H1 (cell line): ENCODE results near the gene ADARB2. TPM values are rescaled to one million over a fixed set of nuclear protein-coding genes. Genes with fewer than 3 reads are reported as not detected.

Experiments used
- CTCF ChIA-PET: fragments of 300-600 bp; sonication (Branson Sonifier 250); formaldehyde crosslinking; loops from one replicate; lab custom pipeline; 2021; ENCODE audit not compliant: partially characterized antibody; lab: Charles Lee
- POLR2A ChIA-PET: fragments of 300-600 bp; sonication (Branson Sonifier 250); formaldehyde crosslinking; loops from one replicate; lab custom pipeline; 2021; ENCODE audit warnings: inconsistent platforms; ENCODE audit not compliant: partially characterized antibody; lab: Charles Lee
- DNase-seq, 2 experiments: peaks; one replicate each; pipeline versions ENCODE4 v3.0.0 to v3.0.0-alpha.2; 2010 to 2022; ENCODE audit warnings: low spot score in 2 of 2, low read depth in 1 of 2, mixed read lengths in 1 of 2
- FAIRE-seq: peaks from 2 replicates; lab custom pipeline; 2011; peaks lifted over from hg19 to GRCh38; lab: Jason Lieb, UNC
- H2AFZ ChIP-seq: 2 replicates; pipeline ENCODE4 v1.8.1; 2012; ENCODE audit warnings: low read length, inconsistent platforms
- H2AK5ac ChIP-seq: 2 replicates; pipeline ENCODE4 v1.6.1; 2013; ENCODE audit warnings: low read depth, low read length
- H2BK120ac ChIP-seq: replicated peaks from 2 replicates; pipeline ENCODE3; 2013; ENCODE audit warnings: low read depth, low read length, inconsistent platforms
- H2BK12ac ChIP-seq: 2 replicates; pipeline ENCODE4 v1.6.1; 2013; ENCODE audit warnings: low read depth, low read length
- H2BK15ac ChIP-seq: 2 replicates; pipeline ENCODE4 v1.6.1; 2013; ENCODE audit warnings: low read length
- H2BK20ac ChIP-seq: 2 replicates; pipeline ENCODE4 v1.6.1; 2013; ENCODE audit warnings: low read length
- H2BK5ac ChIP-seq: 2 replicates; pipeline ENCODE4 v1.6.1; 2013; ENCODE audit warnings: low read depth, low read length
- H3K14ac ChIP-seq: 2 replicates; pipeline ENCODE4 v1.6.1; 2013; ENCODE audit warnings: inconsistent platforms; ENCODE audit not compliant: insufficient read length
- H3K18ac ChIP-seq: 2 replicates; pipeline ENCODE4 v1.6.1; 2013; ENCODE audit warnings: low read length; ENCODE audit errors: extremely low read depth
- H3K23ac ChIP-seq: 2 replicates; pipeline ENCODE4 v1.6.1; 2013; ENCODE audit warnings: inconsistent platforms; ENCODE audit not compliant: insufficient read length
- H3K23me2 ChIP-seq: 2 replicates; pipeline ENCODE4 v1.6.1; 2013; ENCODE audit warnings: low read depth, low read length
- H3K27ac ChIP-seq: 2 replicates; pipeline ENCODE4 v1.6.1; 2011; ENCODE audit warnings: low read depth, low read length, inconsistent platforms
- H3K27me3 ChIP-seq, 4 experiments: replicated peaks in 1 of 4; 1 replicate in 1 of 4; 2 replicates in 3 of 4; pipeline versions ENCODE4 v1.6.1 to v1.8.1; 2011 to 2013; ENCODE audit warnings: low read length in 3 of 4, mild to moderate bottlenecking in 3 of 4, inconsistent platforms in 2 of 4, mixed read lengths in 2 of 4, moderate library complexity in 1 of 4; ENCODE audit not compliant: control insufficient read depth in 3 of 4, insufficient read depth in 3 of 4; ENCODE audit errors: extremely low read depth in 1 of 4
- H3K36me3 ChIP-seq, 4 experiments: 2 replicates each; pipeline versions ENCODE4 v1.6.1 to v1.8.1; 2011 to 2013; ENCODE audit warnings: mild to moderate bottlenecking in 4 of 4, low read length in 3 of 4, moderate library complexity in 2 of 4, control low read depth in 1 of 4, inconsistent platforms in 1 of 4; ENCODE audit not compliant: insufficient read depth in 4 of 4, control insufficient read depth in 2 of 4
- H3K4ac ChIP-seq: replicated peaks from 2 replicates; pipeline ENCODE3; 2013; ENCODE audit warnings: low read length, low read depth, mixed read lengths, inconsistent platforms; ENCODE audit not compliant: insufficient read length
- H3K4me1 ChIP-seq, 4 experiments: replicated peaks in 1 of 4; 1 replicate in 1 of 4; 2 replicates in 3 of 4; pipeline versions ENCODE4 v1.6.1 to v1.8.1; 2011 to 2013; ENCODE audit warnings: low read length in 3 of 4, inconsistent platforms in 2 of 4, mixed read lengths in 1 of 4; ENCODE audit not compliant: insufficient read depth in 4 of 4, control insufficient read depth in 3 of 4
- H3K4me2 ChIP-seq, 2 experiments: 2 replicates each; pipeline versions ENCODE4 v1.6.1 to v1.8.1; 2011 to 2013; ENCODE audit warnings: low read depth in 2 of 2, low read length in 2 of 2, control low read depth in 1 of 2, inconsistent platforms in 1 of 2, mild to moderate bottlenecking in 1 of 2; ENCODE audit not compliant: insufficient read depth in 1 of 2
- H3K4me3 ChIP-seq, 4 experiments: fragments of 200-600, 300-600 bp in 1 of 4; sonication (generic), shearing (Covaris generic), sonication (Bioruptor Twin) in 1 of 4; 2 replicates each; pipeline versions ENCODE4 v1.5.1 to v1.8.1; 2011 to 2016; ENCODE audit warnings: low read length in 4 of 4, low read depth in 3 of 4, control low read depth in 2 of 4, inconsistent platforms in 2 of 4, mild to moderate bottlenecking in 2 of 4, mixed read lengths in 1 of 4, moderate library complexity in 1 of 4; ENCODE audit not compliant: insufficient read depth in 2 of 4; ENCODE audit errors: extremely low read depth in 1 of 4
- H3K56ac ChIP-seq: replicated peaks from 2 replicates; pipeline ENCODE3; 2013; ENCODE audit warnings: low read depth, mild to moderate bottlenecking, mixed read lengths, low read length, inconsistent platforms; ENCODE audit not compliant: insufficient read length
- H3K79me1 ChIP-seq: 2 replicates; pipeline ENCODE4 v1.6.1; 2013; ENCODE audit warnings: low read depth, low read length, control low read depth
- H3K79me2 ChIP-seq, 2 experiments: 2 replicates each; pipeline versions ENCODE4 v1.6.1 to v1.8.1; 2012 to 2013; ENCODE audit warnings: low read length in 2 of 2, mild to moderate bottlenecking in 2 of 2, inconsistent platforms in 1 of 2; ENCODE audit not compliant: insufficient read depth in 2 of 2, control insufficient read depth in 1 of 2
- H3K9ac ChIP-seq, 4 experiments: replicated peaks in 1 of 4; 1 replicate in 1 of 4; 2 replicates in 3 of 4; pipeline versions ENCODE4 v1.6.1 to v1.8.1; 2011 to 2013; ENCODE audit warnings: low read depth in 3 of 4, low read length in 3 of 4, control low read depth in 2 of 4, mild to moderate bottlenecking in 2 of 4, moderate library complexity in 2 of 4, inconsistent platforms in 1 of 4; ENCODE audit errors: extremely low read depth in 1 of 4
- H3K9me3 ChIP-seq, 2 experiments: 2 replicates each; pipeline versions ENCODE4 v1.6.1 to v1.8.1; 2012 to 2013; ENCODE audit warnings: mild to moderate bottlenecking in 2 of 2, moderate library complexity in 2 of 2, control low read depth in 1 of 2, inconsistent platforms in 1 of 2, low read depth in 1 of 2, low read length in 1 of 2, mixed read lengths in 1 of 2; ENCODE audit not compliant: insufficient read depth in 2 of 2
- H4K20me1 ChIP-seq, 2 experiments: replicated peaks in 1 of 2; 2 replicates each; pipeline versions ENCODE3 to v1.8.1; 2011 to 2013; ENCODE audit warnings: inconsistent platforms in 2 of 2, low read length in 2 of 2, mild to moderate bottlenecking in 1 of 2; ENCODE audit not compliant: insufficient read depth in 2 of 2, control insufficient read depth in 1 of 2
- H4K5ac ChIP-seq: 2 replicates; pipeline ENCODE4 v1.6.1; 2013; ENCODE audit warnings: low read length, low read depth, mixed read lengths, inconsistent platforms; ENCODE audit not compliant: insufficient read length
- H4K8ac ChIP-seq: 2 replicates; pipeline ENCODE4 v1.8.0; 2013; ENCODE audit warnings: mild to moderate bottlenecking, moderate library complexity, low read length, inconsistent platforms; ENCODE audit not compliant: insufficient read depth; ENCODE audit errors: extremely low read depth
- H4K91ac ChIP-seq: replicated peaks from 2 replicates; pipeline ENCODE3; 2013; ENCODE audit warnings: low read length, mixed read lengths, inconsistent platforms; ENCODE audit not compliant: insufficient read length
- CTBP2 ChIP-seq: IDR thresholded peaks from 2 replicates; pipeline ENCODE4 v1.7.0; 2011; ENCODE audit warnings: borderline replicate concordance, mild to moderate bottlenecking, moderate library complexity, mixed read lengths, low read length; ENCODE audit not compliant: insufficient read depth, insufficient read length
- EGR1 ChIP-seq: IDR thresholded peaks from 2 replicates; pipeline ENCODE4 v1.6.1; 2011; ENCODE audit warnings: low read depth, low read length, borderline replicate concordance
- EP300 ChIP-seq, 2 experiments: IDR thresholded peaks; 1 replicate in 1 of 2; 2 replicates in 1 of 2; pipeline ENCODE4 v1.6.1; 2011 to 2012; ENCODE audit warnings: low read depth in 2 of 2, low read length in 2 of 2, mild to moderate bottlenecking in 2 of 2, borderline replicate concordance in 1 of 2, inconsistent platforms in 1 of 2, moderate library complexity in 1 of 2
- EZH2 ChIP-seq: fragments of 200-600 bp; sonication (generic); IDR thresholded peaks from 2 replicates; pipeline ENCODE4 v1.7.1; 2012; ENCODE audit warnings: low read depth, mild to moderate bottlenecking, moderate library complexity, low read length, inconsistent platforms; ENCODE audit not compliant: severe bottlenecking
- FOSL1 ChIP-seq: IDR thresholded peaks from 2 replicates; pipeline ENCODE4 v1.6.1; 2011; ENCODE audit warnings: mild to moderate bottlenecking, low read depth, low read length, moderate library complexity; ENCODE audit not compliant: insufficient read depth
- GABPA ChIP-seq: IDR thresholded peaks from 2 replicates; pipeline ENCODE4 v1.6.1; 2011; ENCODE audit warnings: mild to moderate bottlenecking, low read length, moderate library complexity, borderline replicate concordance; ENCODE audit not compliant: insufficient read depth
- KDM4A ChIP-seq: IDR thresholded peaks from one replicate; pipeline ENCODE4 v1.7.1; 2012; ENCODE audit warnings: low read depth, mild to moderate bottlenecking, moderate library complexity, low read length, inconsistent platforms; ENCODE audit not compliant: severe bottlenecking
- RFX5 ChIP-seq: IDR thresholded peaks from 2 replicates; pipeline ENCODE4 v1.6.1; 2011; ENCODE audit warnings: low read depth, low read length, improper control_type of control experiment, borderline replicate concordance
- SRF ChIP-seq: IDR thresholded peaks from 2 replicates; pipeline ENCODE4 v1.6.1; 2011; ENCODE audit warnings: mild to moderate bottlenecking, low read depth, low read length, moderate library complexity
- SUZ12 ChIP-seq: fragments of 200-600 bp; sonication (generic); IDR thresholded peaks from 2 replicates; pipeline ENCODE4 v1.6.1; 2012; ENCODE audit warnings: mild to moderate bottlenecking, inconsistent platforms, low read length, moderate library complexity, mixed read lengths
- TBP ChIP-seq: IDR thresholded peaks from 2 replicates; pipeline ENCODE4 v1.6.1; 2011; ENCODE audit warnings: low read depth, low read length, improper control_type of control experiment
- WGBS, 2 experiments: shearing (Covaris generic) in 1 of 2; methylation state at CpG; one replicate each; pipeline versions ENCODE4 v1.1.6 to v1.1.7; 2013 to 2015; ENCODE audit warnings: low lambda C conversion rate in 2 of 2, mixed read lengths in 2 of 2, inconsistent platforms in 1 of 2, low coverage in 1 of 2, missing lambda C conversion rate in 1 of 2; ENCODE audit not compliant: insufficient replicate concordance in 2 of 2, insufficient coverage in 1 of 2, insufficient read length in 1 of 2; ENCODE audit errors: extremely low coverage in 1 of 2, missing lambda C conversion rate in 1 of 2; 5-methylcytosine and 5-hydroxymethylcytosine counted together
- polyA plus RNA-seq, 7 experiments: library from polyadenylated mRNA; depleted of rRNA in 3 of 7; stranded (reverse) in 5 of 7; unstranded in 2 of 7; fragments of >200 nt in 5 of 7; fragments of 200-250 nt in 2 of 7; gene quantifications; 1 replicate in 5 of 7; 2 replicates in 1 of 7; 4 replicates in 1 of 7; pipeline versions ENCODE4 v1.2.1 to v1.2.3, GENCODE V29; 2011 to 2013; ENCODE audit warnings: missing spikeins in 2 of 7, mixed read lengths in 2 of 7
- total RNA-seq: library from RNA; stranded (reverse); fragmentation: NEBNext Ultra II Directional; extraction: Animal tissue kit (Norgen Biotek cat#: 25700); gene quantifications from 2 replicates; pipeline ENCODE4 v1.2.1, GENCODE V29; 2021
- TF ChIP-seq, protein P1 (sequence below): IDR thresholded peaks from 2 replicates; pipeline ENCODE4 v1.6.1; 2012; ENCODE audit warnings: inconsistent platforms

Gene ADARB2
- total and polyA plus RNA-seq, 2 of the 8 experiments (the other 6 are each of a cell fraction or from before 2014, with no cell fraction given) = 2.2 to 2.8 TPM

DNA sequence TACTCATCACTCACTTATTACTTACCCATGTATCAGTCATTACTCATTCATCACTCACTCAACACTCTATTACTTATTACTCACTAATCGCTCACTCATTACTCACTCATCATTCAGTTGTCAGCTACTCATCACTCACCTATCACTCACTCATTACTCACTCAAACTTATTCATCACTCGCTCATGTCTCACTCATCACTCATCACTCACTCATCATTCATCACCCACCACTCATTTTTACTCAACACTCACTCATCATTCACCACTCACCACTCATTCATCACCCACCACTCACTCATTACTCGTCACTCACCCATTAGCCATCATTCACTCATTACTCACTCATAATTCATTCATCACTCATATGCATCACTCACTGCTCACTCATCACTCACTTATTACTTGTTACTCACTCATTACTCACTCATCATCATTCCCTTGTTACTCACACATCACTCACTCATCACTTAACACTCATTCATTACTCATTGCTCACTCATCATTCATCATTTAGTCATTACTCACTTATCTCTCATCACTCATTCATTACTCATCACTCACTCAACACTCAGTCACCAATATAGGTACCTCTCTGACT lies 237.9 kb downstream of the ADARB2 start:
- Histone ChIP-seq H3K79me1 (no peaks in the 10 kb centered on the region), H3K14ac (no peak overlapping the region), H4K20me1 (peaks cover 0 to 2% of the 10 kb centered on the region in 2 experiments), H2AK5ac (no peak overlapping the region), H3K4me2 (no peak overlapping the region), H4K8ac (no peak overlapping the region), H3K23ac (no peak overlapping the region), H3K56ac (no peak overlapping the region), H3K9me3 (peaks cover 0 to 3% of the 10 kb centered on the region in 2 experiments; a peak in 1 of 4 replicates), H3K4me3 (no peak overlapping the region), H2AFZ (no peak overlapping the region), H3K4ac (no peak overlapping the region), H3K9ac (no peak overlapping the region), H2BK12ac (no peak overlapping the region), H4K5ac (no peak overlapping the region), H2BK5ac (no peak overlapping the region), H3K4me1 (peaks cover 0 to 6% (median 0%) of the 10 kb centered on the region in 4 experiments; a peak in 1 of 7 replicates), H3K79me2 (no peaks in the 10 kb centered on the region), H2BK120ac (no peak overlapping the region), H3K27ac (no peak overlapping the region), H3K27me3 (no peaks in the 10 kb centered on the region), H3K23me2 (peaks cover 6% of the 10 kb centered on the region; the same call in 1 of the 2 replicates), H3K18ac (no peak overlapping the region), H4K91ac (no peak overlapping the region), H3K36me3 (no peaks in the 10 kb centered on the region), H2BK15ac (no peak overlapping the region), H2BK20ac (no peak overlapping the region)
- ChIA-PET CTCF (no interaction called here), POLR2A (no interaction called here)
- FAIRE-seq (no peak), DNase-seq (no peak)
- WGBS, 2 experiments = 89 to 100% methylated on average over 3 of the region's 3 CpGs
- TF ChIP-seq EP300 (IDR thresholded peaks at IDR 0.05; ENCODE audit: borderline replicate concordance in 1 of 2, low read depth in 2 of 2, low read length in 2 of 2) = no peak
- TF ChIP-seq RFX5 = no peak
- TF ChIP-seq EGR1 = no peak
- no peak for TF ChIP-seq CTBP2
- no peak for TF ChIP-seq EZH2
- TF ChIP-seq KDM4A = no peak
- TF ChIP-seq SUZ12 = no peak
- TF ChIP-seq GABPA = no peak
- TF ChIP-seq, protein P1, sequence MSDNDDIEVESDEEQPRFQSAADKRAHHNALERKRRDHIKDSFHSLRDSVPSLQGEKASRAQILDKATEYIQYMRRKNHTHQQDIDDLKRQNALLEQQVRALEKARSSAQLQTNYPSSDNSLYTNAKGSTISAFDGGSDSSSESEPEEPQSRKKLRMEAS = no peak
- no peak for TF ChIP-seq FOSL1
- no peak for TF ChIP-seq TBP
- TF ChIP-seq SRF = no peak
